IMR-90 (cell line): ENCODE measurements around the gene ANTXR2.

Experiments
- CEBPB ChIP-seq: IDR thresholded peaks from 2 replicates; pipeline ENCODE4 v1.6.1; 2012; ENCODE audit warnings: low read depth, low read length, improper control_type of control experiment
- CHD1 ChIP-seq: IDR thresholded peaks from 2 replicates; pipeline ENCODE4 v1.6.1; 2012; ENCODE audit warnings: low read depth, low read length, improper control_type of control experiment
- ELK1 ChIP-seq: fragments of 150-350 bp; IDR thresholded peaks from 2 replicates; pipeline ENCODE4 v1.6.1; 2016; ENCODE audit warnings: low read depth, mild to moderate bottlenecking, low read length, moderate library complexity, borderline replicate concordance
- FOS ChIP-seq: fragments of 150-350 bp; IDR thresholded peaks from 2 replicates; pipeline ENCODE4 v1.6.1; 2016; ENCODE audit warnings: low read depth, low read length
- MAZ ChIP-seq: IDR thresholded peaks from 2 replicates; pipeline ENCODE4 v1.6.1; 2012; ENCODE audit warnings: low read depth, mild to moderate bottlenecking, low read length, improper control_type of control experiment, moderate library complexity, borderline replicate concordance
- MXI1 ChIP-seq: IDR thresholded peaks from 2 replicates; pipeline ENCODE4 v1.6.1; 2012; ENCODE audit warnings: low read depth, mild to moderate bottlenecking, low read length, moderate library complexity, borderline replicate concordance
- NFE2L2 ChIP-seq: fragments of 150-350 bp; IDR thresholded peaks from 2 replicates; pipeline ENCODE4 v1.6.1; 2016; ENCODE audit warnings: low read depth, mild to moderate bottlenecking, low read length
- POLR2A ChIP-seq: IDR thresholded peaks from 2 replicates; pipeline ENCODE4 v1.6.1; 2012; ENCODE audit warnings: mild to moderate bottlenecking, low read depth, low read length
- RAD21 ChIP-seq: IDR thresholded peaks from 2 replicates; pipeline ENCODE4 v1.6.1; 2012; ENCODE audit warnings: low read length, improper control_type of control experiment
- RFX5 ChIP-seq: IDR thresholded peaks from 2 replicates; pipeline ENCODE4 v1.8.0; 2012; ENCODE audit warnings: low read depth, mild to moderate bottlenecking, low read length, moderate library complexity
- USF2 ChIP-seq: fragments of 150-350 bp; IDR thresholded peaks from 2 replicates; pipeline ENCODE4 v1.6.1; 2017; ENCODE audit warnings: mild to moderate bottlenecking, antibody characterized with exemption, low read length, low read depth
- TF ChIP-seq, protein P1 (sequence below): conservative IDR thresholded peaks from 2 replicates; pipeline ENCODE4 v1.5.1; 2012; ENCODE audit warnings: mild to moderate bottlenecking, low read depth, low read length, improper control_type of control experiment

DNA sequence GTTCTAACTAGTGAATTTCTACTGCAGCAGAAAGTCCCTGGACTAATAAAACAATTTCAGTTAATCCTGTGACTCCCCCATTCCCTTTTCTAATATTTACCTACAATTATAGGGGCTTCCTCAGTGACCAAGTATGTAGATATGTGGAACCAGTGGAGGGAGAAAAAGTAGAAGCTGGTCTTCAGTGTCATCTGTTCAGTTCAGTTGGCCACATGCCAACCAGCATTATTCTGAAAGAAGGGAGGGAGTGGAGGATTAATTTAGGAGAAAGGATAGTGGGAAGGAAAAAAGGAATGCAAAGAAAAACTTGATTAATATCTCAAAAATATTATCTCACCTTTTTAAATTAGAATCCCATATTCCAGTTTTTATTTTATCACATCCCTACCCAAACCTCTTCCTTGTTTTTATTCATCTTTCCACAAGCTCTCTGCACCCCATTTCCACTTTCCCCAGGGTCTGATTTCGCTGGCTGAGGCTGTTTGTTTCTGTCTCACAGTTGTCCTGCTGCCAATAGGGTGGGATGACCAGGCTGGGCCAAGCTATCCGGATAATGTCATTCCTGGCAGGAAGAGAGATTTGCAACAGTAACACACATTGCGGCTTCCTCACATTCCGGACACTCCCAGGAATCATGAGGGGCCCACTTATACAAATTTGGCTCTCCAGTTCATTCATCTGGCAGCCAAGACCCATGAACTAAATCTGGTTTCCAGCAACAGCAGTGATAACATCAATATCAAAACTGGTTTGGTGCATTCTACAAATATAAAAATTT, 24.6 kb upstream of the ANTXR2 start:
- TF ChIP-seq MXI1: no peak
- TF ChIP-seq, protein P1, sequence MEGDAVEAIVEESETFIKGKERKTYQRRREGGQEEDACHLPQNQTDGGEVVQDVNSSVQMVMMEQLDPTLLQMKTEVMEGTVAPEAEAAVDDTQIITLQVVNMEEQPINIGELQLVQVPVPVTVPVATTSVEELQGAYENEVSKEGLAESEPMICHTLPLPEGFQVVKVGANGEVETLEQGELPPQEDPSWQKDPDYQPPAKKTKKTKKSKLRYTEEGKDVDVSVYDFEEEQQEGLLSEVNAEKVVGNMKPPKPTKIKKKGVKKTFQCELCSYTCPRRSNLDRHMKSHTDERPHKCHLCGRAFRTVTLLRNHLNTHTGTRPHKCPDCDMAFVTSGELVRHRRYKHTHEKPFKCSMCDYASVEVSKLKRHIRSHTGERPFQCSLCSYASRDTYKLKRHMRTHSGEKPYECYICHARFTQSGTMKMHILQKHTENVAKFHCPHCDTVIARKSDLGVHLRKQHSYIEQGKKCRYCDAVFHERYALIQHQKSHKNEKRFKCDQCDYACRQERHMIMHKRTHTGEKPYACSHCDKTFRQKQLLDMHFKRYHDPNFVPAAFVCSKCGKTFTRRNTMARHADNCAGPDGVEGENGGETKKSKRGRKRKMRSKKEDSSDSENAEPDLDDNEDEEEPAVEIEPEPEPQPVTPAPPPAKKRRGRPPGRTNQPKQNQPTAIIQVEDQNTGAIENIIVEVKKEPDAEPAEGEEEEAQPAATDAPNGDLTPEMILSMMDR: no peak
- TF ChIP-seq FOS: no peak
- no peak for TF ChIP-seq POLR2A
- TF ChIP-seq CEBPB: 0 out of 2 replicates have a peak, but pooled peaks have one; percentile 22
- no peak for TF ChIP-seq RAD21
- TF ChIP-seq CHD1: no peak
- no peak for TF ChIP-seq MAZ
- no peak for TF ChIP-seq NFE2L2
- TF ChIP-seq ELK1: no peak
- TF ChIP-seq USF2: no peak
- no peak for TF ChIP-seq RFX5
